GM19099 (cell line): ENCODE data around the gene AP1M1.

Experiments
- POLR2A ChIP-seq: IDR thresholded peaks from 3 replicates; pipeline ENCODE4 v1.6.1; 2011; ENCODE audit warnings: low read depth; ENCODE audit not compliant: insufficient read length; ENCODE audit errors: extremely low read depth

Gene AP1M1

DNA sequence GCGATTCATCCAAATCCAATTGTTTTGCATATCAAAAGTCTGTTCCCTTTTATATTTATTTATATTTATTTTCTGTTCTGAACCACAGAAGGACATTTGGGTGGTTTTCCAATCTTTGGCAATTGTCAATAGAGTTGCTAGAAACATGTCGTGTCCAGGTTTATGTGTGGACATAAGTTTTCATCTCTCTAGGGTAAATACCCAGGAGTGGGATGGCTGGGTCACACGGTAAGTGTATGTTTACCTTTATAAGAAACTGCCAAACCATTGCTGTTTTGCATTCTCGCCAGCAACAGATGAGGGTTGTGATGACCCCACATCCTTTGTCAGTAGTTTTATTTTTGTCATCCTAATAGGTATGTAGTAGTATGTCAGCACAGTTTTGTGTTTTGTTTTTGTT lies 12.5 kb downstream of the AP1M1 start:
- TF ChIP-seq POLR2A, result no peak

DNA sequence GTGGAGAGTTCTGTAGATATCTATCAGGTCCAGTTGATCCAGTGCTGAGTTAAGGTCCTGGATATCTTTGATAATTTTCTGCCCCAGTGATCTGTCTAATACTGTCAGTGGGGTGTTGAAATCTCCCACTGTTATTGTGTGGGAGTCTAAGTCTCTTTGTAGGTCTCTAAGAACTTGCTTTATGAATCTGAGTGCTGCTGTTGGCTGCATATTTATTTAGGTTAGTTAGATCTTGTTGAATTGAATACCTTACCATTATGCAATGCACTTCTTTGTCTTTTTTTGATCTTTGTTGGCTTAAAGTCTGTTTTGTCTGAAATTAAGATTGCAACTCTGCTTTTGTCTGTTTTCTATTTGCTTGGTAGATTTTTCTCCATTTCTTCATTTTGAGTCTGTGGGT lies 15.4 kb downstream of the AP1M1 start:
- TF ChIP-seq POLR2A, result no peak

DNA sequence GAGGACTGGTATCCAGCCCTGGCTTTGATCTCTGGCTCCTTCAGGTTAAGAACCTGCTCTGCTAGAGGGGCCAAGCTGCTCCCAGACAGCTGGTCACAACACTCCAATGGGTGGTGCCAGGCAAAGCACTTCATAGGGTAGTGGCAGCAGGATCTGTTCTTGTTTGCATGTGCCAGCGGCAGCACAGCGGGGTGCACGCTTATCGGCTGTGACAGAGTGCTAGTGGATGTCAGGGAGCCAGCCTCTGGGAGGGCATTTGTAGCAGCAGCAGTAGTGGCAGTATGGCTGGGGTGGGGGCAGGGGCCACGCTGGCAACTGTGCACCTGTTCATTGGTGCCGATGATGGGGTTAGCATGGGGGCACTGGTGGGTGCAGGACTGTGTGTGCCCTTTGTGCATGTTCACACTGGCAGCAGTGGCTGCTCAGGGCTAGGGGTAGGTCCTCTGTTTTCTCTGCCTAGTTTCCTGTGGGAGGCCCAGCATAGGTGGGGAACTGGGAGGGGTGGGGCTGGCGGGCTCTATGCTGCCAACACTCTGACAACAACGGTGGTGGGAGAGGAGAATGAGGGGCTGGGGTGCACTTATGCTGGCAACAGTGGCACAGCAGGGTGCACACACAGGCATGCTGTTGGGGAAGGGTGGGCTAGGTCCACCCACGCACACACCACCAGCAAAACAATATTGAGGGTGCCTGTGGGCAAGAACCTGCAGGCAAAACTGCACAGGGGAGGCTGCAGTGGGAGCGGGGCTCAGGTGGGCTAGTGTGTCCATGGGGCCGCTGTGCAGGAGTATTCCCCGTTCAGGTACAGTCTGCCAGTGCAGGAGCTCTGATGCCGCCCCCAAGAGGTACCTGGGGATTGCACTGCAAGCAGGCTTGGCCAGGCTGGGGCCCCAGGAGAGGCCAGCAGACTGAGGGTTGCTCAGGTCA lies 19.3 kb downstream of the AP1M1 start:
- TF ChIP-seq POLR2A, result no peak

DNA sequence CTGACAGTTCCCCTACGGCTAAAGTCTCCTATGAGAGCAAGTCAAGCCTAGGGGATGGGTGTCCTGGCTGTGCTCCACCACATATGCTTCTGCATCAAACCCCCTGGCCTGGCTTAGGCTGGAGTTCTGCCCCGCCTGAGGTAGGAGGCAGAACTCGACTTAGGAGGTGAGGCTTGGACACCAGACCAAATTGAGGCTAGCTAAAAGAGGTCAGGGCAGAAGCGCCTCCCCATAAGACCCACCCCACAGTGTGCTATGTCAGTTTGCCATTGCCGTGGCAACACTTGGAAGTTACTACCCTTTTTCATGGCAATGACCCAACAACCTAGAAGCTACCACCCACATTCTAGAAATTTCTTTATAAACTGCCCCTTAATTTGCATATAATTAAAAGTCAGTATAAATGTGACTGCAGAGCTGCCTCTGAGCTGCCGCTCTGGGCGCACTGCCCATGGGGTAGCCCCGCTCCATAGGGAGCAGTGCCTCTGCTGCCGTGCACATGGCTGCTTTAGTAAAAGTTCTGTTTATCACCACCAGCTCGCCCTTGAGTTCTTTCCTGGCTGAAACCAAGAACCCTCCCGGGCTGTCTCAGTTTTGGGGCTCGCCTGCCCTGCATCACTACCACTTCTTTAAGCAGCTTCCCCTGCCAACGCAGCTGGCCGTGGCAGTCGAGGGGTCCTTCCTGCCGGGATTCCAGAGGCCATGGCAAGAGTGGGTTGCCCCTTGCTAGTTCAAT lies 20.2 kb downstream of the AP1M1 start:
- no peak for TF ChIP-seq POLR2A

DNA sequence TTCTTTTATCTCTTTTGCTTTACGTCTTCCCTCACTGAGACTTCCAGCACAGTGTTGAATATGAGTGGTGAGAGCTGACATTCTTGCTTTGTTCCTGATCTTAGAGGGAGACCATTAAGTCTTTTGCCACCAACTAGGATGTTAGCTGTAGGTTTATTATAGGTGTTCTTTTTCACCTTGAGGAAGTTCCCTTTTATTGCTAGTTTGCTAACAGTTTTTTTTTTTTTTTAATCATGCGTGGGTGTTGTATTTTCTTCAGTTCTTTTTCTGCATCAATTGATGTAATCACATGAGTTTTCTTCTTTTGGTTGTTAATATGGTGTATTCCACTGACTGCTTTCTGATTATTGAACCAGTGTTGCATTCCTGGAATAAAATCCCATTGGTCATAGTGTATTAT lies 21.1 kb downstream of the AP1M1 start:
- no peak for TF ChIP-seq POLR2A

DNA sequence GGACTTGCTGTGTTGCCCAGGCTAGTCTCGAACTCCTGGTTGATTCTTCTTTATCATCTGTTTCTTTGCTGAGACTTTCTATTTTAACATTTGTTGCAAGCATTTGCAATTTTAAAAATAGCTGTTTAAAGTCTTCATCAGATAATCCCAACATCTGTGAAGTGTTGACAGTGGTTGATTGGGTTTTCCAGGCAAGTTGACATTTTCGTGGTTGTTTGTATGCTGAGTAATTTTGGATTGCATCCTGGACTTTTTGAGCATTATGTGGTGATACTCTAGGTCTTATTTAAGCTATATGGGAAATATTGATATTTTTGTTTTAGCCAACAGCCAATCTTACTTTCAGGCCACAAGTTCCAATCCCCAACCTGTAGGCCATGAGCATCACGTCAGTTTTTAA lies 25.1 kb downstream of the AP1M1 start:
- TF ChIP-seq POLR2A, result no peak

DNA sequence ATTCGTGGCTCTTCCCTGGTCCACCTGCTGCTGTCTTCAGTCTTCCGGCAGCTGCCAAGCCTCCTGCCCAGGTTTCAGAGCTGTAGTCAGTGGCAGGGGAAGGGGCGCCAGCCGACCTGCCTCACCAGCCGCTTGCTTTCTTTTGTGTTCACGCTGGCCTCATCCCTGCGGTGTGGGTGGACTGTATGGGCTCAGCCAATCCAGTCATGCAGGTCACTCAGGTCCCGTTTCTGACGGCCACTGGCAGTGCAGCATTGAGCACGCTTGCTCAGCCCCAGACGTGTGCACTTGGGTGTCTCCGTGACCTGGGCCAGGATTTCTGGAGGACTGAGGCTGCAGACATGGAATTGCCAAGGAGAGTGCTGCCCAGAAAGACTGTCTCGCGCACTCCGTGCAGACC lies 26.0 kb downstream of the AP1M1 start:
- no peak for TF ChIP-seq POLR2A

DNA sequence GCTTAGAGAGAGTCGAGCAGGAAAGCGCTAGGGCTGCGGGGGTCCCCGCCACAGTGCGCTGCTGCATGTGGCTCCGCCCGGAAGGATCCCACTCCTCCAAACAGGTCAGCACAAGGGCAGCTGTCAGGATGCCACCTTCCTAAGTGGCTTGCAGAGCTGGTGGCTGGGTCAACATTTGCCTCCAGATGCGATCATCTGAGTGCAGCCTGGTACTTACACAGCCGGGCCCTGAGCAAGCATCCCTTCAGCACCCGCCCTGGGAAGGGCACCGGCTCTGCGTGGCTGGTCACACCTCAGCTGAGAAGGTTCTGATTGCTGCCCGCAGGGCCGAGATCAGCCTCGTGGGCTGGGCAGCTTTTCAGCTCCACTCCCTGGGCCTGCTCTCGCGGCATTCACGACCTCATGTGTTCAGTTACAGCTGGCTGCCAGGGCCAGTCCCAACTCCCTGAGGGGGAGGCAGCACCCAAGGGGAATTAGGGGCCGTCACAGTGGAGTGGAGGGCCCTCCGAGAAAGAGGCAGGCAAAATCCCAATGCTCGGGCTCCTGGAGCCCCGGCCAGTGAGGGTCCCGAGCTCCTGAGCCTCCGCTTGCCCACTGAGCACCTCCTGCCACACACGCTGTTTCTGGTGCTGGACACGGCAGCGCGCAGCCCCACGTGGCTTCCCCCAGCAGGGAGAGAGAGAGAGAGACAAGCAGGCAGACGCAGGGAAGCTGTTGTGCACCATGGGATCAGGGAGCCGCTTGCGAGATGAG lies 26.8 kb downstream of the AP1M1 start:
- TF ChIP-seq POLR2A, result no peak

DNA sequence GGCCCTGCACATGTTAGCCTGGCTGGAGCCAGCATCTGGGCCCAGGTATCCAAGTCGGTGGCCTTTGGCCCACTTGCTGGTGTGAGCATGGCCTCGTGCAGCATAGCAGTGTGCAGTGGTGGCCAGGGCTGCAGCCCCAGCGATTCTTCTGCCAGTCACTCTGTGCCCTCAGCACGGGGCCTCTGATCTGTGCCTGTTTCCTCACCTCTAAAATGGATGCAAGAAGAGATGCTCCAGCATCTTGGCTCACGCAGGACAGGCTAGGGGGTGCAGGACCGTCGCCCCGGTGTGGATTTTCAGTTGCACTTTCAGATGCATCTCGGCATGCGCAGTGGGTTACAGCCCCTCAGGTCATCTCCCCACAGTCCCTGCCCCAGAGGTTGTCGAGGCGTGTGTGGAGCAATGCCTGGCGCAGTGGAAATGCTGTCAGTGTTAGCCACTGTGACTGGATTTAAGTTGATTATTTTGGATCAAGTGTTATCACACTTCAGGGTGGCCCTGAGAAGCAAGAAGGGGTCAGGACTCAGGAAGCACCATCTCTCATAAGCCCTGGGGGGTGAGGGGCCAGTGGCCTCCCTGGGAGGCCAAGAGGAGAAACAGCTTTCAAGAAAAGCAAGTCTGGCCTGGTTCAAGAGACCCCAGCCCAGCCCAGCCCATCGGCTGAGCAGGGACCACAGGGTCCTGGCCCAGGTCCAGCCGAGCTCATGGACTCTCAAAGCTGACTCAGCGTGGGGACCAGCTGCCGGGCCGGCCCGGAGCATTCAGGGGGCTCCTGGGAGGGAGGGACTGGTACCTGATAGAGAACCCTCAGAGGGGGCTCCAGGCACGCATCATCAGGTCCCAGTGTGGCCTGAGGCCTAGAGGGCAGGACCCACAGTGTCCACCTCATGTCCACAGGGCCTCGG lies 27.8 kb downstream of the AP1M1 start:
- TF ChIP-seq POLR2A, result no peak

DNA sequence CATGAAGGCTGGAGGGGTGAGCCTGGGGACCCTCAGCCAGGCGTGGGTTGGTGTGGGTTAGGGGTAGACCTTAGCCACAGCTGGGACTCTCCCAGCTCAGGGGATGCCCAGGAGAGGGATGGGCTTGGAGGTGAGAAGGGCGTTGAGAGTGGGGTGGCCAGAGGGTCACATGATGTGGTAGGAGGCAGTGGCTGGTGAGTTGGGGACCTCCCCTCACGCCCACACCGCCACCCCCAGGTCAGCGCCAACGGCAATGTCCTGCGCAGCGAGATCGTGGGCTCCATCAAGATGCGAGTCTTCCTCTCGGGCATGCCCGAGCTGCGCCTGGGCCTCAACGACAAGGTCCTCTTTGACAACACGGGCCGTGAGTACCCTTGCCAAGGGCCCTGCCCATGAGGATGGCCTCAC lies 28.5 kb downstream of the AP1M1 start:
- no peak for TF ChIP-seq POLR2A

DNA sequence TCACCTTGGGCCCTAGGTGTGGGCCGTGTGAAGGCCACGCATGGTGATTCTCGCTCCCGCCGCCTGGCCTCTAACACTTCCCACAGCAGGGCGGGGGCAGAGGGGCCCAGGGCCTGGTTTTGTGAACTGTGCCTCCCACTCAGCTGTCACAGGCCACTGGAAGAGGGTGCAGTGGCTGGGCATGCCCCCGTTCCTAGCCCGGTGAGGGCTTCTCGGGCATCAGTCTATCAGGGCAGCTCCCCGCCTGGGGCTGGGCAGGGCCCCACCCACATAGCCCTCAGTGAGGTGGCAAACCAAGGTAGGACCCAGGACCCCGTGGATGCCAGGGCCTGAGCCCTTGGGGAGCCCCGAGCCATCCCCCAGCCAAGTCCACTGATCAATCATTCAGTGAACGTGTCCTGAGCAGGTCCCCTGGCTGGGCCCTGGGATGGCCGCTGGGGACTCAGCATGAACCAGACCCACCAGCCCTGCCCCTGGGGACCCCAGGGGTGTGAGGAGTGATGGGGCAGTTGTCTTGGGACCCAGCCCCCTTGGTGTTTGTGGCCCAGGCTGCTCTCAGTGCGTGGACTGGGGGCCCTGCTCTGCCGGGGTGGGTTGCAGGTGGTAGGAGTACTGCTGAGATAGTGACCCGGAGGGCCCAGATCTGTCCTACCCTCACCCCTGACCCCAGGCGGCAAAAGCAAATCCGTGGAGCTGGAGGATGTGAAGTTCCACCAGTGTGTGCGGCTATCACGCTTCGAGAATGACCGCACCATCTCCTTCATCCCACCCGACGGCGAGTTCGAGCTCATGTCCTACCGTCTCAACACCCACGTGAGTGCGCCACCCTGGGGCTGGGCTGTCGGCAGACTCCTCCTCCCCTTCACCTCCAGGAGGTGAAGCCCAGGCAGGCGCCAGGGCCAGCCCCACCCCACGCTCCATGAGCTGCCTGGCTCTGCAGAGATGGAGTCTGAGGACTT lies 29.4 kb downstream of the AP1M1 start:
- TF ChIP-seq POLR2A, result no peak

DNA sequence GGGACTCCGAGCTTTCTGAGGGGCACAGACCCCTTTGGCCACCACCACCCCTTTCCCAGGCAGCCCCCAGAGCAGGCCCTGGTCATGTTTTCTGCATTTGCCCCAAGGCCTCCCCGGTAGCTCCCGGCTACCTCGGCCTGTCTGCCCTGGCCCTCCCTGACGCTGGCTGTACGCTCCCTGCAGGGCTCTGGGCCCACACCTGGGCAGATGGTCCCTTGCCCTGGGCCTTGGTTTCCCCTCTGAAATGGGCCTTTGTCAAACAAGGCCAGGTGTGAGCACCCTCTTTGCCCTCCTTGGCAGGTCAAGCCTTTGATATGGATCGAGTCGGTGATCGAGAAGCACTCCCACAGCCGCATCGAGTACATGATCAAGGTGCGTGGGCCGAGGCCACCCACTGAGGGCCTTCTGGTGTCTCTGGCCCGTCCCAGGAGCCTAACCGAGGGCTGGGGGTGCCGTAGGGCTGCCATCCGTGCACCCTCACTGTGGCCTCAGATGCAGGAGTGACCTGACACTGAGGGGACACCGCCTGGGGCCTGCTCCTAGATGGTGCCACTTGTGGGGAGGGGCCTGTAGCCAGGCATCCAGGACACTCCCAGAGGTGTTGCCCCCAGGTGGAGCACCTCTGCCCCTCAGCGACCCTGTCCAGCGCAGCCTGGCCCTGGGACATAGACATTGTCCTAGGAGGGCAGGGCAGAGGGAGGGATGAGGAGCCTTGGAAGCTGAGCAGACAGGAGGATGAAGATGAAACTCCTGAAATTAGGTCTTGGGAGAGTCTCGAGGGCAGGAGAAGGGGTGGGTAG lies 30.3 kb downstream of the AP1M1 start:
- TF ChIP-seq POLR2A, result no peak
